ENCODE results near the gene STK10. TPM values are rescaled to one million over a fixed set of nuclear protein-coding genes. Genes with fewer than 3 reads are reported as not detected.

The STK10 gene
- total RNA-seq, 2 donors from 2014 or later = 199 to 218 TPM

DNA sequence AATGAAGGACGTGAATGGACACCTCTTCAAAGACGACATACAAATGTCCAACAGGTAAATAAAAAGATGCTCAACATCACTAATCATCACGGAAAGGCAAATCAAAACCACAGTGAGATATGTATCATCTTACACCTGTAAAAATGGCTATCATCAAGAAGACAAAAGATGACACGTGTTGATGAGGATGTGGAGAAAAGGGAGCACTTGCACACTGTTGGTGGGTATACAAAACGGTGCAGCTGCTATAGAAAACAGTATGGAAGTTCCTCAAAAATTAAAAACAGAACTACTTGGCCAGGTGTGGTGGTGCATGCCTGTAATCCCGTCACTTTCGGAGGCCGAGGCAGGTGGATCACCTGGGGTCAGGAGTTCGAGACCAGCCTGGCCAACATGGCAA, 47.9 kb downstream of the STK10 start:
- Mint-ChIP-seq H3K4me1 (ENCODE audit: low read depth in 2 of 2) (peaks cover 62 to 68% of the 10 kb centered on the region in 2 donors), H3K36me3 (peaks cover 11% of the 10 kb centered on the region), H3K4me3 (no peak overlapping the region), H3K27ac (peak overlapping the region; percentile 70 to 78), H3K9me3 (no peaks in the 10 kb centered on the region), H3K27me3 (no peaks in the 10 kb centered on the region)
- no peak for ATAC-seq
- DNase-seq (ENCODE audit: low spot score) = no peak

DNA sequence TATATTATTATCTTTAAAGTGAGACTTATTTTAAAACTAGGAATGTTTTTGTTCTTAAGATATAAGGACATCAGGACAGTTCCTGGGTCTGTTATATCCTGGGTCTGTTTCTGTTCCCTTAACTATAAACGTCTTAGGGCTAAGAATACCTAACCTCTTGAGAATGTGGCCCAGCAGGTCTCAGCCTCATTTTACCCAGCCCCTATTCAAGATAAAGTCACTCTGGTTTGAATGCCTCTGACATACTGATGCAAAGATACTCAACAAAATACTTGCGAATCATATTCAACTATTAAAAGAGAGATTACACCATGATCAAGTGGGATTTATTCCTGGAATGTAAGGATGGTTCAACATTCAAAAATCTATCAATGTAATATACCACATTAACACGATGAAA, 51.0 kb downstream of the STK10 start:
- no peak overlapping the region for H3K4me3 Mint-ChIP-seq
- peaks cover 11% of the 10 kb centered on the region for H3K36me3 Mint-ChIP-seq
- H3K27me3 Mint-ChIP-seq = no peaks in the 10 kb centered on the region
- ATAC-seq (no peak), DNase-seq (ENCODE audit: low spot score) (no peak)
- H3K27ac Mint-ChIP-seq = peak overlapping the region in 1 of 2 donors; percentile 70
- H3K9me3 Mint-ChIP-seq = no peaks in the 10 kb centered on the region
- H3K4me1 Mint-ChIP-seq (ENCODE audit: low read depth in 2 of 2) = peaks cover 62 to 64% of the 10 kb centered on the region in 2 donors

DNA sequence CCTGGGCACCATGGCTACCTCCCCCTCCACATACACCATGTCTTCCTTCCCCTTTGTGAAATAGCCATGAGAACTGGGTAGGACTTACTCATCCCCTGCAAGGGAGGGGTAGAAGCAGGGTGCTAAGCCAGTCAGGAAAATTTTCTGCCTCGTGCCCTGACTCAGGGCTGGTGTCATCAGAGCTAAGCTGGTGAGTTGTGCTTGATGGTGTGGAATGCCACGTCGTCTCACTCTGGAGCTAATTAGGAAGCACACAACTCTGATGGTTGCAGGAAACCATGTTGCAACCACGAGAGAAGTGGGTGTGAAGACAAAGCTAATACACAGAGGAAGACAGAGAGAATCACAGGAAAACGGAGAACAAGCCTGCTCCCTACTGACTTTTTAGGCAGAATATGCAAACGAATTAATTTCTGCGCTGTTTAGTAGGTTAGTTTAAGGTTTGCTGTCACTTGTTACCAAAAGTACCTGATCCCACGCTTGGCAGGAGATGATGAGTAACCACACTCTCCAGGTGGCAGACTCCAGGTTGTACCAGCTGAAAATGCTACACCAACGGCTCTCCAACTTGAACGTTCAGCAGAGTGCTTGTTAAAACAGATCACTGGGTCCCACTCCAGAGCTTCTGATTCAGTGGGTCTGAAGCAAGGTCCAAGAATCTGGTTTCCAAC, 54.5 kb downstream of the STK10 start:
- H3K4me3 Mint-ChIP-seq = peak overlapping the region; percentile 64
- DNase-seq (ENCODE audit: low spot score) = peak; percentile 90
- H3K9me3 Mint-ChIP-seq = no peaks in the 10 kb centered on the region
- ATAC-seq = peak; percentile 98 to 99
- H3K36me3 Mint-ChIP-seq = peaks cover 10% of the 10 kb centered on the region
- no peaks in the 10 kb centered on the region for H3K27me3 Mint-ChIP-seq
- H3K4me1 Mint-ChIP-seq (ENCODE audit: low read depth in 2 of 2) = peaks cover 64 to 66% of the 10 kb centered on the region in 2 donors
- peak overlapping the region; percentile 81 to 90 for H3K27ac Mint-ChIP-seq

DNA sequence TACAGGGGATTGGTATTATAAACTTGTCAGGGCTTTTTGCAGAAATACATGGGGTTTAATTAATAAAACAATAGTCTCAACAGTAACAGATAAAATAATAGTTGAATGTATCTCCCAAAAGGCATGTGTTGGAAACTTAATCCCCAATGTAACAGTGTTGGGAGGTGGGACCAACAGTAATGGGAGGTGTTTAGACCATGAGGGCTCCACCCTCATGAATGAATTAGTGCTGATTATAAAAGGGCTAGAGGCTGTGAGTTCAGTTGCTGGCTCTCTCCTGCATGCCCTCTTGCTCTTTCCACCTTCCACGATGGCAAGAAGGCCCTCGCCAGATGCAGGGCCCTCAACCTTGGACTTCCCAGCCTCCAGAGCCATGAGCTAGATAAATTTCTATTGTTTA, 56.3 kb downstream of the STK10 start:
- Mint-ChIP-seq H3K27ac (peak overlapping the region; percentile 75 to 92), H3K36me3 (peaks cover 6% of the 10 kb centered on the region), H3K4me1 (ENCODE audit: low read depth in 2 of 2) (peaks cover 61 to 74% of the 10 kb centered on the region in 2 donors), H3K4me3 (no peak overlapping the region), H3K9me3 (no peaks in the 10 kb centered on the region), H3K27me3 (no peaks in the 10 kb centered on the region)
- DNase-seq (ENCODE audit: low spot score) (no peak), ATAC-seq (no peak)

DNA sequence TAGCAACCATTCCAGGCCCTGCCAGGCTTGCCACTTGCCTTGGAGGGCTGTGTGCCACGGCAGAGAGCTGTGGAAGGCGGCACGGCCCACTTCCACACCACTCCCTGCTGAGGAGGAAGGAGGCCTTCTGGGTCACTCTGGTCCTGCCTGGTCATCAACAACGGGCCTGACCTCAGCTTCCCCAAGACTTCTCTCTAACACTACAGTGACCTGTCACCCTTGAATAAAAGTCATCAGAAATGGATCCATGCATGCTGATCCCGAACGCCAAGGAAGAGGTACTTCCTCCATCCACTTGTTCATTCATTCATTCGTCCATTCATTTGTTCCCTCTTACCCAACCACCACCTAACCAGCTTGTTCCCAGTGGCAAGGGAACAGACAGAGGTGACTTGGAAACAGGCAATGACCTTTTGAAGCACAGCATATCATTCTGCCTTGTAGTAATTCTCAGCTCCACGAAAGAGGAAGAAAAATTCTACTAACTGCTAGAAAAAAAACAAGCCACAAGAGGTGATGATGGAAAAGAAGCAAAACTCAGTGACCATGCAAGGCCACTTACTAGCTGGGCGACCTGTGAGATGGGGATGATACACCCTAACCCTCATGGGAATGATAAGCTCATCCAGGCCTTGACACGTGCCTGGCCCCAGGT, 58.6 kb downstream of the STK10 start:
- ATAC-seq (no peak), DNase-seq (ENCODE audit: low spot score) (no peak)
- Mint-ChIP-seq H3K36me3 (peaks cover 14% of the 10 kb centered on the region), H3K9me3 (no peaks in the 10 kb centered on the region), H3K27ac (peak overlapping the region; percentile 75 to 92), H3K4me1 (ENCODE audit: low read depth in 2 of 2) (peaks cover 53 to 69% of the 10 kb centered on the region in 2 donors), H3K4me3 (no peak overlapping the region), H3K27me3 (no peaks in the 10 kb centered on the region)

DNA sequence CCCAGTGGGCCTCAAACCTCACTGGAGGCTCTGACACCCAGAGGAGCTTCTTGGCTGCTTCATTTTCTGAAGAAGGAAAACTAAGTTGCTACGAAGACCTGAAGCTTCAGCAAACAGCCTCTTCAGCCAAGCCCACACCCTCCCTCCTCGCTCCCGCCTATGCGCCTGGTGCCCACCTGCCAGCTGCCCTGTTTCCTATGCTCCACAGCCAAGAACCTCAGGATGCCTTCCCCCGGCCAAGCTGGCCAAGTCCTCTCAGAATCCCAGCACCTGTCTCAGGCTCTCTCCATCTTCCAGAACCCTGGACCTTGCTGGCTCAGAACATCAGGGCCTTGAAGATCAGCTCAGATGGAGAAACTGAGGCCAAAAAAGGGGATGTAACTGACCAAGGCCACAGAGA, 60.4 kb downstream of the STK10 start:
- DNase-seq (ENCODE audit: low spot score) (peak; percentile 28), ATAC-seq (no peak)
- Mint-ChIP-seq H3K27ac (peak overlapping the region; percentile 75 to 92), H3K27me3 (no peaks in the 10 kb centered on the region), H3K4me1 (ENCODE audit: low read depth in 2 of 2) (peaks cover 44 to 65% of the 10 kb centered on the region in 2 donors), H3K4me3 (no peak overlapping the region), H3K36me3 (peaks cover 17% of the 10 kb centered on the region), H3K9me3 (no peaks in the 10 kb centered on the region)

DNA sequence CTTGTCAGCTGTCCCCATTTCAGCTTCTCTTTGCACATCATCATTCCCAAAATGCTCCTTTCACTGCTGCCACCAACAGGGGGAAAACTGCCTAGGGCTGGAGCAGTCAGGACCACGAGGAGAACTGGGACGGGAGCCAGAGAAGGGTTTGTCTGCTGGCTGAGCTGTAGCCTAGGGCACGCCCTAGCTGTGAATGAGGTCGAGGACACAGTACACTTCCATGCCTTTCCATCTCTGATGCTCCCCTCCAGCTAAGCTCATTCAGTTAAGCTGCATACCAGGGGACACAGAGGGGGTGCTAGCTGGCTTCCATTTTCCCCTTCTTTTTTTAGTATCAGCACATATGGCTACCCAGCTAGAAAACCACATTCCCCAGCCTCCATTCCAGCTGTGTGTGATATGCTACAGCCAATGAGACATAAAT, 64.7 kb downstream of the STK10 start:
- Mint-ChIP-seq H3K27me3 (no peaks in the 10 kb centered on the region), H3K4me3 (no peak overlapping the region), H3K9me3 (no peaks in the 10 kb centered on the region), H3K27ac (peak overlapping the region in 1 of 2 donors; percentile 69), H3K4me1 (ENCODE audit: low read depth in 2 of 2) (peaks cover 42 to 55% of the 10 kb centered on the region in 2 donors), H3K36me3 (peaks cover 11% of the 10 kb centered on the region)
- DNase-seq (ENCODE audit: low spot score) (peak; percentile 34), ATAC-seq (no peak)

DNA sequence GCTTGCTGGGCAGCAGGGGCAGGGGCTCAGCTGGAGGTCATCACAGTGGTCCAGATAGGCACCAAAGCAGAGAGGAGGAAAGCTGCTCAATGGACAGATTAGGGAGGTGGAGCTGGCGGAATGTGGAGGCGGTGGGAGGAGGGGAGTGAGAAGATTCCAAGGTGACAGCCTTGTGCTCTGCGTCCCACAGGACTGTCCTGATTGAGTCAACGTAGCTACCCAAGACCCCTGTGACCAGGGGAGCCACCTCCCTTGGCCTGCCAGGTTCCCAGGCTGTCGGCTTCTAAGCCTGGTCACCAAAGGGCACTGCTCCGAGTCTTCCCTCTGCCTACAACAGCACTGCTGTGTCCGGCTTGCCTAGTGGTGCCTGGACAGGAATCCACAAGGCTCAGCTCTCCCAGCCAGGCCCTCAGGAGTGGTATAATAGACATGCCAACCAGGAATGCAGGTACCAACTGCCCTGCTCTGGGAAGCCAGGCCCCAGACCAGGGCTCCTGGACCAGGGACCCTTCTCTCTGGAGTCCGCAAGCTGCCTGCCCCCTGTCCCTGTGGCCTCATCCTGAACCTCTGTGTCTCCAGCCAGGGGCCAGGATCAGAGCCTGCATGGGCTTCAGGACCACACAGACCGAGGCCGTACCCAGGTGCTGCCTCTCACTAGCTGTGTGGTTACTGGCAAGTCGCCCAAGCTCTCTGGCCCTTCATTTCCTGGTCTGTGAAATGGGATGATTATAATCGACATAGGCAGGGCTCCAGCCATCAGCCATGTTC, 67.9 kb downstream of the STK10 start:
- DNase-seq (ENCODE audit: low spot score) (peak; percentile 32), ATAC-seq (no peak)
- H3K27me3 Mint-ChIP-seq = no peaks in the 10 kb centered on the region
- H3K36me3 Mint-ChIP-seq = peaks cover 10% of the 10 kb centered on the region
- H3K4me1 Mint-ChIP-seq (ENCODE audit: low read depth in 2 of 2) = peaks cover 57 to 63% of the 10 kb centered on the region in 2 donors
- H3K4me3 Mint-ChIP-seq = no peak overlapping the region
- H3K9me3 Mint-ChIP-seq = no peaks in the 10 kb centered on the region
- peak overlapping the region; percentile 66 to 86 for H3K27ac Mint-ChIP-seq

DNA sequence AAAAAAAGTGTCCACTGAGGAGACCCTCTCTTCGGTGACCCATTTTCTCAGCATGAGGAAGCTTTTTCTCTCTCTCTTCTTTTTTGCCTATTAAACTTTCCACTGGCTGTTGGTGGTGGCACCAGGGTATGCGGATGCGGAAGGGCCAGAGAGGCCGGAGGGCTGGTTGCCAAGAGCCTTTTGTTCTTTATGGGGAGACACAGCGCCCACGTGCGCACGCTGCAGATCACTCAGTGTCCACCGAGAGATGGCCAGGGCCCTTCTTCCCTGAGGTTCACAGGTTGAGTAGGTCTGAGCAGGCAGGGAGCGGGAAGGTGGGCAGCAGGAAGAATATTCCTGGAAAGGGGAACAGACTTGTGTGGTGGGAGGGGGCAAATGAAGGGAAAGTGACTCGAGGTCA, 69.1 kb downstream of the STK10 start:
- ATAC-seq = no peak
- peak; percentile 40 for DNase-seq (ENCODE audit: low spot score)
- Mint-ChIP-seq H3K27me3 (no peaks in the 10 kb centered on the region), H3K9me3 (peaks cover 3% of the 10 kb centered on the region), H3K4me3 (peak overlapping the region; percentile 51), H3K4me1 (ENCODE audit: low read depth in 2 of 2) (peaks cover 55 to 60% of the 10 kb centered on the region in 2 donors), H3K36me3 (peaks cover 7% of the 10 kb centered on the region), H3K27ac (peak overlapping the region; percentile 97 to 100)

DNA sequence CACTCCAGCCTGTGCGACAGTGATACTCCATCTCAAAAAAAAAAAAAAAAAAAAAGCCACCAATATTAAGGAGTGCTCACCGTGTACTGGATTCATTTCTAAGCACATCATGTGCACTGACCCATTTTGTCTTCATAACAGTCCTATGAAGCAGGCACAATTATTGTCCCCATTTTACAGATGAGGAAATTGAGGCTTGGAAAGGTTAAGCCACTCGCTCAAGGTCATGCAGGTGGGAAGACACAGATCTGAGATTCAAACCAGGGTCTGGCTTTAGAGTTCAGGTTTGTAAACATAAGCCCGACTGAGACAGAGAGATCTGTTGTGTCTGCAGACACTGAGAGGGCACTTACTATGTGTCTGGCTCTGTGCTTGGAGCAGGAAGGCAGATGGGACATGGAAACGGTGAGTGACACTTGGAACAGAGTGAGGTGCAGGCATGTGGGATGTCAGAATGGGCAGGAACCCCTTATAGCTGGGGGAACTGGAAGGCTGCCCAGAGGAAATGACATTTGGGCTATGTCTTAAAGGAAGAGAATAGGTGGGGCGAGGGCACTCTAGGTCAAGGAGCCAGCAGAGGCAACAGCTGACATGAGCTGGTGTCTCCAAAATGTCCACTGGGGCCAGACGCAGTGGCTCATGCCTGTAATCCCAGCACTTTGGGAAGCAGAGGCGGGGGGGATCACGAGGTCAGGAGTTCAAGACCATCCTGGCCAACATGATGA, 69.9 kb downstream of the STK10 start:
- peaks cover 7% of the 10 kb centered on the region for H3K36me3 Mint-ChIP-seq
- H3K4me3 Mint-ChIP-seq = peak overlapping the region; percentile 54
- no peak for ATAC-seq
- peaks cover 3% of the 10 kb centered on the region for H3K9me3 Mint-ChIP-seq
- H3K27me3 Mint-ChIP-seq = no peaks in the 10 kb centered on the region
- DNase-seq (ENCODE audit: low spot score) = peak; percentile 38
- H3K4me1 Mint-ChIP-seq (ENCODE audit: low read depth in 2 of 2) = peaks cover 53 to 65% of the 10 kb centered on the region in 2 donors
- H3K27ac Mint-ChIP-seq = peak overlapping the region; percentile 97 to 100

DNA sequence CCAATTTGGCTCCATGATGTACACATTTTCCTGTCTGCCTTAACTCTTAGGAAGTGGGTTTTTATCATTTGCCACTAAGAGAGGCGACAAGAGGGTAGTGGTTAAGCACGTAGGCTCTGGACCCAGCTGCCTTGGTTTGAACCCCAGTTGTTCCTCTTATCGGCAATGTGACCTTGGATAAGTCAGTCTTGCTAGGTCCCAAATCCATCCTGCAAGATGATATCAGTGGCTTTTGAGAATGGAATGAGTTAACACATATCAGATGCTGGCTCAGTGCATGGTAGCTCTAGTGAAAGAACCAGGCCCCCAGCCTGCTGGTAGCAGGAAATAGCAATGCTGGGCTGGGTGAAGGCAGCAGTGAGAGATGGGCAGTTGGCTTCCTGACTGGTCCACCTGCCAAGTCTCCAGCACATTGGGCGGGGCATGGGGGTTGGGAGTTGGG, 72.5 kb downstream of the STK10 start:
- Mint-ChIP-seq H3K4me3 (peak overlapping the region; percentile 94), H3K4me1 (ENCODE audit: low read depth in 2 of 2) (peaks cover 65 to 72% of the 10 kb centered on the region in 2 donors), H3K36me3 (peaks cover 7% of the 10 kb centered on the region), H3K9me3 (peaks cover 3% of the 10 kb centered on the region), H3K27ac (peak overlapping the region; percentile 97 to 100), H3K27me3 (no peaks in the 10 kb centered on the region)
- peak; percentile 64 for DNase-seq (ENCODE audit: low spot score)
- ATAC-seq = peak in 1 of 2 donors; percentile 7

DNA sequence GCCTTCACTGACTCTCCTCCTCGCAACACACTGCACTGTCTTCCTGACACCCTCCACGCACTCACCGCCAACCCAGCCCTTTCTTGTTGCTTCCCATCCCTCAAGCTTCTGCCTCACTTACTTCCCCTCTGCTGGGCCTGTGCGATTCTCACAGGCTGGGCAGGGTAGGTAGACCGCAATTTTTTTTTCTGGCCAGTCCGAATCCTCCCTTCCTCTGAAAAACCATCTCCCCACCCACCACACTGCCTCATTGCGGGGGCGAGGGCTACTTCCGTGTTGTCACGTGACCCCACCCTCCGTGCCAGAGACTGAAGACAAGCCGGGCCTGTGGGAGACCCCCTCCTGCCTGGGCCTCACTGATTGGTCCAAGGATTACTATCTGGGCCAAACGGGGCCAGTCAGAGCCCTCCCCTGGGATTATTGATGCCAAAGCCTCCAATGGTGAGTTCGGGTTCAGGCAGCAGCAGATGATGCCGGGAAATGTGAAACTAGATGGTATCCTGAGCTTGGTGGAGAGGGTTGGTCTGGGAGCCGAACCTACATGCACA, 73.1 kb downstream of the STK10 start:
- peaks cover 65 to 74% of the 10 kb centered on the region in 2 donors for H3K4me1 Mint-ChIP-seq (ENCODE audit: low read depth in 2 of 2)
- no peaks in the 10 kb centered on the region for H3K27me3 Mint-ChIP-seq
- peak overlapping the region; percentile 94 for H3K4me3 Mint-ChIP-seq
- peak; percentile 96 for DNase-seq (ENCODE audit: low spot score)
- peaks cover 7% of the 10 kb centered on the region for H3K36me3 Mint-ChIP-seq
- peak overlapping the region; percentile 97 to 100 for H3K27ac Mint-ChIP-seq
- ATAC-seq = peak; percentile 84 to 87
- H3K9me3 Mint-ChIP-seq = peaks cover 3% of the 10 kb centered on the region

DNA sequence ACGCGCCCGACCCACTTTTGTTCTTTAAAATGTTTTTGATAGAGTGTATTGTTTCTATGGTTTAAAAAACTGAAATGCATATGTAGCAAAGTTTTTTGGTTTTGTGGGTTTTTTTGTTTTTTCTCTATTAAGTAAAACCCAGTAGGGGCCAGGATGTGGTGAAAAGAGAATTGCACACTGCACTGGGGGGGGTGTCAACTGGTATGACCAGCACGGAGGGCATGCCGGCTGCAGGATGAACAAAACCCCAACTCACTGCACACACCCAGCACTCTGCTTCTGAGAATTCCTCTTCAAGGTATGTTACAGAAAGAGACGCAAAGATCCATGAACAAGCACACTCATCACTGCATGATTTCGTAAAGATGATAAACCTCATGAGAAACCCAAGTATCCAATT, 75.0 kb downstream of the STK10 start:
- H3K36me3 Mint-ChIP-seq = peaks cover 7% of the 10 kb centered on the region
- peaks cover 66 to 74% of the 10 kb centered on the region in 2 donors for H3K4me1 Mint-ChIP-seq (ENCODE audit: low read depth in 2 of 2)
- ATAC-seq (peak; percentile 72 to 77), DNase-seq (ENCODE audit: low spot score) (peak; percentile 93)
- peaks cover 3% of the 10 kb centered on the region for H3K9me3 Mint-ChIP-seq
- peak overlapping the region; percentile 87 for H3K4me3 Mint-ChIP-seq
- peak overlapping the region; percentile 97 to 100 for H3K27ac Mint-ChIP-seq
- H3K27me3 Mint-ChIP-seq = no peaks in the 10 kb centered on the region

All from natural killer cell treated with Interleukin-12 subunit alpha and Interleukin-12 subunit beta and Interleukin-15 and Interleukin-18, amount 100 ng/mL, for 72 hours (primary cell).